ENCODE results near the gene LIPJ. TPM values are rescaled to one million over a fixed set of nuclear protein-coding genes. Genes with fewer than 3 reads are reported as not detected.

Gene LIPJ
- total RNA-seq, result 1 to 10 TPM in 1 of 5 donors, under 1 TPM in 1, not detected in 3; 0.92 to 5.3 TPM
- polyA plus RNA-seq, result under 1 TPM in 1 of 3 donors, not detected in 2; 0.55 TPM
- long read RNA-seq, donor 1, result 0 reads
- long read RNA-seq, donor 2, result 0 reads
- long read RNA-seq, donor 3, result 0 reads
- long read RNA-seq, donor 4, result 0 reads
- long read RNA-seq, donor 5, result 0 reads
- long read RNA-seq, donor 6, result 0 reads
- long read RNA-seq, donor 7, result 0 reads
- long read RNA-seq, donor 8, result 0 reads
- long read RNA-seq, donor 9, result 0 reads
- long read RNA-seq, donor 10, result 0 reads

DNA sequence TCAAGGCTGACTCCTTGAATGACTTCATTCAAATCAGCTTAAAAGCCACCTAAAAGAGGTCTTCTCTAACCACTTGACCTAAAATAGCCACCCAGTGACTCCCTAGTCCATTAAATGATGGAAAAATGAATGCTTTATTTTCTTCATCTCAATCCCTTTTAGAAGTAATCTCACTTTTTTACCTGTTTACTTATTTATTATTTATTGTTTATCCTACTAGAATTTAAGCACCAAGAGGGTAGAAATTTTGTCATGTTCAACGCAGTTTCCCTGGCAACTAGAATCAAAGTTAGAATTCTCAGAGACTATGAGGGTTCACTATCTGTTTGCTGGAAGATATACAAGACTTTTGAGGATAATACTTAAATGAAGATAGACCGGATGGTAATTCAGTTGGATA lies at the start of gene LIPJ:
Gene LIPJ, plus strand, starts transcription at position 301 of the 400 bp plus-strand sequence. CDS start 3,926 bp downstream, outside the sequence.
- Histone ChIP-seq H3K27ac (no peak within 1 kb of the TSS), H3K27me3 (no peaks in the 10 kb centered on the region), H3K4me3 (no peak within 1 kb of the TSS), H3K36me3 (no peaks in the 10 kb centered on the region), H3K4me1 (peaks cover 0 to 19% (median 7%) of the 10 kb centered on the region in 4 donors), H3K9me3 (no peaks in the 10 kb centered on the region)
- intact Hi-C loops (cut with DNase I; ENCODE audit: low total_unique reads), result no loop called here
- no peak for DNase-seq
- TF ChIP-seq POLR2AphosphoS5 (IDR thresholded peaks at IDR 0.05), result no peak
- 86 to 100% (median 91%) methylated on average over 2 of the region's 2 CpGs for WGBS, 5 donors

- peak overlapping the region in 1 of 5 donors; percentile 36 for H3K27ac ChIP-seq
- H3K27me3 ChIP-seq, result no peaks in the 10 kb centered on the region
- peaks cover 5 to 29% (median 18%) of the 10 kb centered on the region in 4 donors for H3K4me1 ChIP-seq
- no peak for DNase-seq
- no peak overlapping the region for H3K4me3 ChIP-seq
- intact Hi-C loops (cut with DNase I; ENCODE audit: low total_unique reads), result no loop called here
- 69 to 78% (median 71%) methylated on average over 2 of the region's 2 CpGs for WGBS, 5 donors
- no peak for TF ChIP-seq POLR2AphosphoS5 (IDR thresholded peaks at IDR 0.05)
- TF ChIP-seq EP300 (IDR thresholded peaks at IDR 0.05), result no peak
- TF ChIP-seq, protein P1, sequence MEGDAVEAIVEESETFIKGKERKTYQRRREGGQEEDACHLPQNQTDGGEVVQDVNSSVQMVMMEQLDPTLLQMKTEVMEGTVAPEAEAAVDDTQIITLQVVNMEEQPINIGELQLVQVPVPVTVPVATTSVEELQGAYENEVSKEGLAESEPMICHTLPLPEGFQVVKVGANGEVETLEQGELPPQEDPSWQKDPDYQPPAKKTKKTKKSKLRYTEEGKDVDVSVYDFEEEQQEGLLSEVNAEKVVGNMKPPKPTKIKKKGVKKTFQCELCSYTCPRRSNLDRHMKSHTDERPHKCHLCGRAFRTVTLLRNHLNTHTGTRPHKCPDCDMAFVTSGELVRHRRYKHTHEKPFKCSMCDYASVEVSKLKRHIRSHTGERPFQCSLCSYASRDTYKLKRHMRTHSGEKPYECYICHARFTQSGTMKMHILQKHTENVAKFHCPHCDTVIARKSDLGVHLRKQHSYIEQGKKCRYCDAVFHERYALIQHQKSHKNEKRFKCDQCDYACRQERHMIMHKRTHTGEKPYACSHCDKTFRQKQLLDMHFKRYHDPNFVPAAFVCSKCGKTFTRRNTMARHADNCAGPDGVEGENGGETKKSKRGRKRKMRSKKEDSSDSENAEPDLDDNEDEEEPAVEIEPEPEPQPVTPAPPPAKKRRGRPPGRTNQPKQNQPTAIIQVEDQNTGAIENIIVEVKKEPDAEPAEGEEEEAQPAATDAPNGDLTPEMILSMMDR (IDR thresholded peaks at IDR 0.05), result no peak
- no peak for TF ChIP-seq POLR2A (IDR thresholded peaks at IDR 0.05)
- H3K9me3 ChIP-seq, result no peaks in the 10 kb centered on the region
- no peaks in the 10 kb centered on the region for H3K36me3 ChIP-seq
These were observed 49.2 kb upstream of the LIPJ start for GRCh38 chr10:88537322-88537721.

GRCh38 chr10:88538048-88538447 lies 48.5 kb upstream of the LIPJ start:
- intact Hi-C loops (cut with DNase I; ENCODE audit: low total_unique reads), result no loop called here
- no peaks in the 10 kb centered on the region for H3K36me3 ChIP-seq
- H3K4me1 ChIP-seq, result peaks cover 5 to 29% (median 18%) of the 10 kb centered on the region in 4 donors
- H3K4me3 ChIP-seq, result no peak overlapping the region
- WGBS, 5 donors, result 10 to 27% (median 23%) methylated on average over 2 of the region's 2 CpGs
- TF ChIP-seq EP300 (IDR thresholded peaks at IDR 0.05), result no peak
- TF ChIP-seq POLR2AphosphoS5 (IDR thresholded peaks at IDR 0.05), result peak in 2 of 3 donors; percentile 23 to 24
- no peaks in the 10 kb centered on the region for H3K9me3 ChIP-seq
- H3K27me3 ChIP-seq, result no peaks in the 10 kb centered on the region
- peak in 1 of 2 donors; percentile 30 for DNase-seq
- H3K27ac ChIP-seq, result peak overlapping the region in 1 of 5 donors; percentile 31

- peak overlapping the region in 4 of 5 donors; percentile 26 to 78 (median 61) for H3K27ac ChIP-seq
- DNase-seq, result peak in 1 of 2 donors; percentile 32
- H3K9me3 ChIP-seq, result no peaks in the 10 kb centered on the region
- no peaks in the 10 kb centered on the region for H3K36me3 ChIP-seq
- intact Hi-C loops (cut with DNase I; ENCODE audit: low total_unique reads), result no loop called here
- WGBS, 5 donors, result 36 to 53% (median 42%) methylated on average over 1 of the region's 1 CpG
- TF ChIP-seq POLR2AphosphoS5 (IDR thresholded peaks at IDR 0.05) (no peak), EP300 (IDR thresholded peaks at IDR 0.05) (no peak), POLR2A (IDR thresholded peaks at IDR 0.05) (no peak)
- TF ChIP-seq, protein P1 (IDR thresholded peaks at IDR 0.05), result no peak
- peaks cover 5 to 29% (median 18%) of the 10 kb centered on the region in 4 donors for H3K4me1 ChIP-seq
- H3K4me3 ChIP-seq, result no peak overlapping the region
- H3K27me3 ChIP-seq, result no peaks in the 10 kb centered on the region
These were observed 46.2 kb upstream of the LIPJ start for GRCh38 chr10:88540351-88540750.

DNA sequence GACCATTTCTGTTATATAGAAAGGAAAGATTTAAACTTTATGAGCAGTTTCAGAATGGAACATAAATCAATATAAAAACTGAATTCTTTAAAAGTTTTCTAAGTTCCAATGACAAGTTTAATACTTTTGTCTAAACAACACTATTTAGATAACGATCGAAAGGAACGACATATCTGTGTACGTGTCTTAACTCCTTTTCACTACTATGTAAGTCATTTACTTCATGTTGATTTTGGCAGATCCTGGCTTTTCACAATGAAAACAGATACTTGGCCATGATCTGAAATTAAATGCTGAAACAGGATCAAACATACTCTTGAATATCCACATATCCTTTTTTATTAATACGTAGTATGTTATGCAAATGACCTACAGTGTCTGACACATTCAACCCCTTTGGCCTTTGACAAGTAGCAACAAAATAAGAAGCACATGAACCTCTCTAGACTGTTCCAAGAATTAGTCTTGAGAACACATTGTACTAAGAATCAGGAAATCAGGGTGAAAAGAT lies 45.4 kb upstream of the LIPJ start:
- intact Hi-C loops (cut with DNase I; ENCODE audit: low total_unique reads), result no loop called here
- no peaks in the 10 kb centered on the region for H3K27me3 ChIP-seq
- peak overlapping the region in 4 of 5 donors; percentile 47 to 78 (median 66) for H3K27ac ChIP-seq
- DNase-seq, result no peak
- peaks cover 5 to 29% (median 18%) of the 10 kb centered on the region in 4 donors for H3K4me1 ChIP-seq
- 22 to 46% (median 28%) methylated on average over 5 of the region's 5 CpGs for WGBS, 5 donors
- no peaks in the 10 kb centered on the region for H3K36me3 ChIP-seq
- TF ChIP-seq, protein P1 (IDR thresholded peaks at IDR 0.05), result no peak
- TF ChIP-seq POLR2AphosphoS5 (IDR thresholded peaks at IDR 0.05), result peak in 2 of 3 donors; percentile 19 to 43
- no peak overlapping the region for H3K4me3 ChIP-seq
- H3K9me3 ChIP-seq, result no peaks in the 10 kb centered on the region
